T-helper 2 cell (primary cell): ENCODE data around the gene PLA2G2D.
"Not testable (repeated sequence)": the region's sequence is repeated elsewhere in the genome, so short reads cannot be mapped to it uniquely, and the experiment has no call there.

Experiments
- DNase-seq, 5 experiments: peaks; one replicate each; pipeline versions ENCODE4 v3.0.0 to v3.0.0-alpha.2; 2012 to 2022

The PLA2G2D gene

DNA sequence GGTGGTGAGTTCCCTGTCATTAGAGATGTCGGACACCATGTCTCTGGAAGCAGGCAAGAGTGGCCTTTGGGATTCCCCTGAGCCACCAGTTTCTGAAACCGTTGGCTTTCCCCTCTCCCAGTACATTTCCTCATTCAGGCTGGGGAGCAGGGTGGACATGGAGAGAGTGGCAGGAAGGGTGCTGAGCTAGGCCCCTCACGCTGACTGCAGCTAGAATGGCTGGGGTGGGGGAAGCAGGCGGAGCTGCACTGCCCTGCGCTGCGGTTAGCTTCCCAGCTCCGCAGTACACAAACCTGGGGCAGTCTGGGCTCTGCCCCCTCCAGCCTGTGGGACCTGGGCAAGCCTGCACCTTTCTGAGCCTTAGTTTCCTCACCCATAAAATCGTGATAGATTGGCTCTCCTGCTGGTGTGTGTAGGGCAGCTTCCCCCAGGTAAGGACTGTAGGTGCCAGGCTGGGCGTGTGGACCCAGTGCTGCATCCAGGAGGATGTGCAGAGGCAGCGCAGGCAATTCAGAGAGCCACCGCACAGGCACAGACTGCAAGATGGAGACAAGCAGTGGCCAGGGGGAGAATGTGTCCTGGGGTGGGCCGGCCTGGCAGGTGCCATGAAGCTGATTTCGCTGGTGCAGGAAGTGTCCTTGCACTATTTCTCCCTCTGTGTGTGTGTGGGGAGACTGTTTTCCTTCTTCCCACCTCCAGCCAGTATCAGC, 22.8 kb upstream of the PLA2G2D start:
- DNase-seq = no peak

GRCh38 chr1:20141466-20141865, 22.1 kb upstream of the PLA2G2D start:
- no peak for DNase-seq

- DNase-seq = no peak
Measured at GRCh38 chr1:20141001-20141400, 21.7 kb upstream of the PLA2G2D start.

DNA sequence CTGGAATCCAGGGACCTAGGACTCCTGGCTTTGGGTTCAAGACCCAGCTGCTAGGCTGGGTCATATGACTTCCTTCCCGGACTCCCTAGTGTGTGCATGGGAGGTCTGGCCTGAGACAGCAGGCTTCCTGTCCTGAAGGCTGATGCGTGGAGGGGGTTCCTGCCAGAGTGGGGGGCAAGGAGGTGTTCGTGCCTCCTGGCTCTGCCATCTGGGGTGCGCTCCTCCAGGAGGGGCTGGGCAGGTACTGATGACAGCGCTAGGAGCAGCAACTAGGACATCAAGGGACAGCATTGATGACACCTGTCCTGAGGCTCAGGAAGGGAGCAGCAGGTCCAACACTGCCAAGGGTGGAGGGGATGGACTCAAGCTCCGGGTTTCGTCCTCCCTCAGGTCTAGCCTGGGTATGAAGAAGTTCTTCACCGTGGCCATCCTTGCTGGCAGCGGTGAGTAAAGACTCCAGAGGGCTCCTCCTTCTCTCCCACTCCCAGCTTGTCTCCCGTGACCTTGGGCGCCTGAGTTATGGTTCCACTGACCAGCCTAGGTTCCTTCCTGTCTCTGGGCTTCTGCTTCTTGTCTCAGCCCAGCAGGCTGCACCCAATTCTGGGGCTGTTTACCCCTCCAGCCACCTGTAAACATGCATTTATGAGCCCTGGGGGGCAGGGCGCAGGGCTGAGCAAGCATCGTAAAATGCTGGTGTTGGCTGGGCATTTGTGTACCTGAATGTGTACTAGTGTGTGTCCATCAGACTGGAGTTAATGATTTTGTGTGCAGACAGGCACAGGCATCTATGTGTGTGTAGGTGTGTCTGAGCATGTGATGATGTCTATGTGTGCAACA, 20.7 kb upstream of the PLA2G2D start:
- DNase-seq = no peak

DNA sequence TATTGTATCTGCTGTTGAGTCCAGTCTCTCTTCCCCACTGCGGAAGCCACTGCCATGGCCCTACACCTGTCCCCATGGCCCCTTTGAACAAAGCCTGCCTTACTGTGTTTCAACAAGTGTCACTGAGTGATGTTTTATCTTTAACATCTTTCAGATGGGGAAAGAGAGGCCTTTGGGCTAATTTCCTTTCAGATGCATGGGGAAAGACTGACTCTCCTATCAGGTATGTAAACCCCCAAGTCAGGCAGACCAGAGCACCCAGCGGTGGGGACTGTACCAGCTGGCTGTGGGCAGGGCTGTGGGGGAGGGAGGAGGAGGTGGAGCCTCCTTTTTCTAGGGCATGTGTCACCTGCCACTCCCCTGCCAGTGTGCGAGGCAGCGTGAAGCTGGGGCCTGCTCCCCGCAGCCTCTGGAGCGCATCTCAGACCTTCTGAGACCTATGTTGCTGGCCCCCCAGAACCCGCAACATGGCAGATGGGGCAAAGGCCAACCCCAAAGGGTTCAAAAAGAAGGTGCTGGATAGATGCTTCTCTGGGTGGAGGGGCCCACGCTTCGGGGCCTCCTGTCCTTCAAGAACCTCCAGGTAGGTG, 19.7 kb upstream of the PLA2G2D start, which contains the start of gene PLA2G2F:
TSS of gene PLA2G2F (plus strand) at position 363 of the 590 bp plus-strand sequence. CDS start at position 468, 105 bp downstream.
- DNase-seq = no peak

GRCh38 chr1:20138346-20138745, 19.0 kb upstream of the PLA2G2D start:
- no peak for DNase-seq

DNA sequence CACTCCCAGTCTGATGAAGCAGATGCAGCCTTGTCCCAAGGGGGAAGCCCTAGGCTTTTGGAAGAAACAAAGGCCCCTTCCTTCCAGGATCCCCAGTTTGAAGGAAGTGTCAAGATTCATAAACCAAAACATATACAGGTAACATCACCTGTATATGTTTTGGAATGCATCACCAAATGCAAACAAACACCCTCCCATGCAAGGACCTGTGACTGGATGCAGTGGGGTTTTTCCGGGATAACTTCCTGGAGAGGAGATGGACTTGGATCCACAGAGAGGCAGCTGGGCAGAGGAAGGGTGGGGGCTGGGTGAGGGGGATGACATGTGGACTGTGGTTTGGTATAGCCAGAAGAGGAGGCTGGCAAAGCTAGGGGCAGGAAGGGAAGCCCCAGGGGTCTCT, 18.3 kb upstream of the PLA2G2D start:
- no peak for DNase-seq

DNA sequence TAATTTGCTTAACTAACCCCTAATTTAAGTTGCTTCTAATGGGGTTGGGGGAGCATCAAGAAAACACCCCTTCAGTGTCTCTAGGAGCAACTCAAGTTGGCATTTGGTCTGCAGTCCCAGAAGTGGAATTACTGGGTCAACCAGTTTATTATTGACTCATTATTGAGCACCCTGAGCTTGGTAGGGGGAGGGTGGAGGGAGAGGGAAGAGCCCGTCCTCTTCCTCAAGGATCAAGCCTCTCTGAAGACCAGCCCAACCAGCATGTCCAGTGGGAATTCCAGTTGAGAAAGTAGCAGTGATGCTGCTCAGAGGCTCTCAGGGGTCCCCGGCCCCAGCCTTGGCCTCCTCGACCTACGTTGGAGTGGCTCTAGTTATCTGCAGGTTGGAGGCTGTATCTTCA, 17.7 kb upstream of the PLA2G2D start:
- no peak for DNase-seq

DNA sequence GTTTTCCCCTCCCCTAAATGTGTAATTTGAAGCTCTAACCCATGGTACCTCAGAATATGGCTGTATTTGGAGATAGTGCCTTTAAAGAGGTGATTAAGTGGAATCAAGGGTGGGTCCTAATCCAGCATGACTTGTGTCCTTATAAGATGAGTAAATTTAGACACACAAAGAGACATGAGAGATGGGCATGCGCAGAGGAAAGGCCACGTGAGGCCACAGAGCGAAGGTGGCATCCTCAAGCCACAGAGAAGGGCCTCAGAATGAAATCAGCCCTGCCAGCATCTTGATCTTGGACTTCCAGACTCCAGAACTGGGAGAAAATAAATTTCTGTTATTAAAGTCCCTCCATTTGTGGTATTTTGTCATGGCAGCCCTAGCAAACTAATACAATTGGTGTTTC, 16.9 kb upstream of the PLA2G2D start:
- no peak for DNase-seq

DNA sequence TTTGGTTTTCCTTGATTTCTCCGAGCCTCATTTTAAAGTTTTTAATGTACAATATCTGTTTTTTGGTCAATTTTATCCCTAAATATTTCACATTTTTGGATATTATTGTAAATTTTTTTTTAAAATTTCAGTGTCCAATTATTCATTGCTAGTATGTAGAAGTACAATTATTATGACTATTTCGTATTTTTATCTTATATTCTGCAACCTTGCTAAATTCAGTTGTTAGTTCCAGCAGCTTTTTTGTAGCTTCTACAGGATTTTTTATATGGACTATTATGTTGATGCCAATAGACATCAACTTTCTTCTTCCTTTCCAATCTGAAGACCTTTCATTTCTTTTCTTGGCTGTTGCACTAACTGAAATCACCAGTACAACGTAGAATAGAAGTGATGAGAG, 15.7 kb upstream of the PLA2G2D start:
- DNase-seq = no peak

GRCh38 chr1:20130518-20130917, 11.2 kb upstream of the PLA2G2D start:
- not testable (repeated sequence) for DNase-seq

DNA sequence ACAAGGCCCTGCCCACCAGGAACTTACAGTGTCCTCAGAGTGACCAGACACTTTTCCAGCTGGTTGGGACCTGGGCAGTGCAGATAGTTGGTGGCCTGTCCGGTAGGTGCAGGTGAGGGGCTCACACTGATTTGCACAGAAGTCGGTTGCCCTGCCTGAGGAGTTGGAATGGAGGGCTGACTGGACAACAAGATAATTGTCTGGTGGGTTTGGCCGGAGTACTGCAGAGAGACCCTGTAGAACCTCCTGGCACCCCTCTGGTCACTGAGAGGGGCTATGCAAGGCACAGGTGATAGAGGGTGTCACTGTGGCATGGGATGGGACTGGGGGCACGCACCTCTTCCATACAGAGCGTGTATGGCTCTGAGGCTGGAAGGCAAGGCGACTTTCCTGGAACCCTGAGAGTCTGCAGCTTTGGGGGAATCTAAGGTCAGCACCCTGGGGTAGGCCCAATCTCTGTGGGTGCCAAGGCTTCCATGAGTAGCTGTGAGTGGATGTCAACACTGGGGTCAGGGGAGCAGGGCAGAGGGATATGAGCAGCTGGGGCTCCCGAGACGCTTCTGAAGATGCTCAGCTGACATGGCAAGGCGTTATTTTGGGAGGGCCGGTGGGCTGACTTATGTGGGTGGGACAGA, 7.6 kb upstream of the PLA2G2D start:
- no peak for DNase-seq

GRCh38 chr1:20126041-20126805, 6.9 kb upstream of the PLA2G2D start:
- no peak for DNase-seq

- no peak for DNase-seq
Measured at GRCh38 chr1:20125100-20125499, 5.8 kb upstream of the PLA2G2D start.

DNA sequence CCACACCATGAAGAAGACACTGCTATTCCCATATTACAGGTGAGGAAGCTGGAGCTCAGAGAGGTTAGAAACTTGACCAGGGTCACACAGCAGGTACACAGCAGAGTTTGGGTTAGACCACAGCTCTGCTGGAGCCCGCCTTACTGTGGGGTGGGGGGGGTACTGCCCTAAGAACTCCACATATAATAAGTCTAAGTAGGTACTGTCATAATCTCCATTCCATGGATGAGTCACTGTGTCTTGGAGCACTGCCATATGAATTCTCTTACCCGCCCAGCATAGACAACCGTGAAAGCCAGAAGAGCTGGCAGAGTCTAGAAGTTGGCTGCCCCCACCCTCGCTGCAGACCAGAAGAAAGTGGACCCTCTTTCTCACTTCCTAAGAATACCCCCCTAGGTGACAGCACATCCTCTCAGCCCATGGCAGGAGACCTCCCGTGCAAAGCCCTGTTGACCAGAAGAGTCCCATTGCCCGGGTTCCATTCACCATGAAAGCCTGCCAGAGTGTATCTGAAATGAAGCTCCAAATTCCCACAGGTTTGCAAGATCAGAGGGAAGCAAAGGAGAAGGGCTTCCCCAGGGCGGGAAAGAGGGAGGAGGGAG, 5.2 kb upstream of the PLA2G2D start:
- DNase-seq = no peak

GRCh38 chr1:20123722-20124455, 4.6 kb upstream of the PLA2G2D start:
- no peak for DNase-seq

GRCh38 chr1:20120796-20121195, 1.5 kb upstream of the PLA2G2D start:
- no peak for DNase-seq

- no peak for DNase-seq
Measured at GRCh38 chr1:20117236-20117635, 2.1 kb downstream of the PLA2G2D start.

DNA sequence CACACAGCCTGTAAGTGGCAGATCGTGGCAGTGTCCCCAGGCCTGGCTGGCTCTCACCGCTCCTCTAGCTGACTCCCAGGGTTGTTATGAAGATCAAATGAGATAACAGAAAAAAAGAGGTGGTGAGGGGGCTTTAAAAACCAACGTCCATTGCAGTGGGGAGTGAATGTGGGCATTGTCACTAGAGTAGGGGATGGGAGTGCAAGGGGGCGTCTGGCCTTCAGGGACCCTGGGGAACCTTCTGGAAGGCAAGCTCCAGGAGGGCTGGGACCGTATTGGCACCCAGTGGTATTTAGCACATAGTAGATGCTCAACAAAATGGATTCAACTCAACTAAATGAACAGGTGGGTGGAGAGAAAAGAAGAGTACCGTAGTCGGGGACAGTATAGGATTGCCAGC, 3.4 kb downstream of the PLA2G2D start:
- DNase-seq = no peak

DNA sequence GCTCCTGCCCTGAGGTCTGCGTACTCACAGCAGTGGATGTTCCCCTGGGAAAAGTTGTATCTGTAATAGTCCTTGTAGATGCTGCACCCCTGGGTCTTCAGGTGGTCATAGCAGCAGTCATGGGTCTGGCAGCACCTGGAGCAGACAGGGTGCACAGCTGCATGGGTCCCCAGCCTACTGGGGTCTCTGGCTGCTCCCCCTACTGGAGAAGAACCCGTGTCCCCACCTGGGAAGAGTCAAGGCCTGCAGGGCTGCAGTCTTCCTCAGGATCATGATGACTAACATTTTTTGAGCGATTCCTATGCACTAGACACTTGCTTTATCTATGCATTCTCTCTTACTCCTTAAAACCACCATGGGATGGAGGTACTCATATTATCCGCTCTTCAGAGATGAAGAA, 3.9 kb downstream of the PLA2G2D start:
- DNase-seq = no peak

DNA sequence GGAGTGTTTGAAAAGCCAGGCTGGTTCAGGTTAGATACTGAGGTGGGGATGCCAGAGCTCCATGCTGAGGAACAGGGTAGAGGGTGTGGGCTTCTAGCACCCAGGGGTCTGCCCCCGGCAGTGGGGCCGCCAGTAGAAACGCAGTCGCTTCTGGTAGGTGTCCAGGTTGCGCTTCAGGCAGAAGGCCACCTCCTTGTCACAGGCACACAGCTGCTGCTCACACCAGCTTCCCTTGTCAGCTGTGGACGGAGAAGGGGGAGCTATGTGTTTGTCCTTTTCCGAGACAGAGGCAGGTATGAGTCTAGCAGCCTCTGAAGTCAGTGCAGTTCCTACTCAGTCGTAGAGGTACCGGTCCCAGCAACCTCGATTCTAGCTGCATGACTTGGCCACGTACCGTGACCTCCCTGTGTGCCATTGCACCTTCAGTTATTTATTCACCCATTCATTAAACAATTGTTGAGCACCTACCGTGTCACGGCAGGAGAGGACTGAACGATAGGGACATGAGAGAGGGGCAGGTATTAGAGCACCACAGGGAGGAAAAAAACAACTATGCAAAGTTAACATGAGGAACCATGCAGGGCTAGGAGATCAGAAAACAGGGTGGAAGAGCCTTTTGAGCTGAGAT, 5.2 kb downstream of the PLA2G2D start:
- DNase-seq = no peak
